Smooth muscle cell of the brain vasculature (primary cell): Measurements from ENCODE around the gene CNTRL.
"Not testable (repeated sequence)": the region's sequence is repeated elsewhere in the genome, so short reads cannot be mapped to it uniquely, and the experiment has no call there.

ENCODE experiments used
- DNase-seq: peaks from one replicate; pipeline ENCODE4 v3.0.0-alpha.2; 2012; ENCODE audit warnings: low read depth, low spot score

CNTRL gene

GRCh38 chr9:121133104-121133816 lies 58.5 kb downstream of the CNTRL start:
- no peak for DNase-seq

GRCh38 chr9:121135642-121136041 lies 60.9 kb downstream of the CNTRL start:
- no peak for DNase-seq

GRCh38 chr9:121138561-121138960 lies 63.8 kb downstream of the CNTRL start:
- no peak for DNase-seq

GRCh38 chr9:121138973-121139372 lies 64.2 kb downstream of the CNTRL start:
- DNase-seq: no peak

GRCh38 chr9:121140162-121140561 lies 65.4 kb downstream of the CNTRL start:
- no peak for DNase-seq

- DNase-seq: no peak
These were observed 66.6 kb downstream of the CNTRL start for GRCh38 chr9:121141306-121141705.

- DNase-seq: no peak
These were observed 67.0 kb downstream of the CNTRL start for GRCh38 chr9:121141706-121142105.

GRCh38 chr9:121143771-121144170 lies 69.0 kb downstream of the CNTRL start:
- no peak for DNase-seq

- DNase-seq: no peak
These were observed 69.7 kb downstream of the CNTRL start for GRCh38 chr9:121144482-121144881.

- no peak for DNase-seq
These were observed 75.4 kb downstream of the CNTRL start for GRCh38 chr9:121150188-121150587.

GRCh38 chr9:121153642-121154041 lies 78.9 kb downstream of the CNTRL start:
- DNase-seq: no peak

GRCh38 chr9:121154782-121155181 lies 80.0 kb downstream of the CNTRL start:
- no peak for DNase-seq

- peak; percentile 10 for DNase-seq
These were observed 81.5 kb downstream of the CNTRL start for GRCh38 chr9:121156263-121156731.

- no peak for DNase-seq
These were observed 83.2 kb downstream of the CNTRL start for GRCh38 chr9:121157939-121158338.

- DNase-seq: no peak
These were observed 85.3 kb downstream of the CNTRL start for GRCh38 chr9:121160025-121160424.

- no peak for DNase-seq
These were observed 93.3 kb downstream of the CNTRL start for GRCh38 chr9:121168052-121168451.

GRCh38 chr9:121169094-121169601 lies 94.4 kb downstream of the CNTRL start:
- DNase-seq: no peak

- DNase-seq: no peak
These were observed 96.5 kb downstream of the CNTRL start for GRCh38 chr9:121171236-121171635.

- DNase-seq: no peak
These were observed 98.2 kb downstream of the CNTRL start for GRCh38 chr9:121172726-121173487.

GRCh38 chr9:121173501-121173900 lies 98.7 kb downstream of the CNTRL start:
- no peak for DNase-seq

- no peak for DNase-seq
These were observed 104.1 kb downstream of the CNTRL start for GRCh38 chr9:121178676-121179372.

GRCh38 chr9:121179373-121179721 lies 104.6 kb downstream of the CNTRL start:
- not testable (repeated sequence) for DNase-seq
